Left ventricle myocardium superior (tissue), 1 donor: ENCODE data around the gene SPG11. TPM values are rescaled to one million over a fixed set of nuclear protein-coding genes. Genes with fewer than 3 reads are reported as not detected.
"Not testable (repeated sequence)": the region's sequence is repeated elsewhere in the genome, so short reads cannot be mapped to it uniquely, and the experiment has no call there.

Experiments used
- ATAC-seq: fragments of 200-7000 bp; cut with Tn5 transposase; one replicate; pipeline ENCODE4 v1.9.1; 2020; ENCODE audit warnings: mild to moderate bottlenecking, moderate library complexity
- DNase-seq: peaks from one replicate; pipeline ENCODE4 v3.0.0-alpha.2; 2020
- intact Hi-C: fragments of 100-400 bp; cut with micrococcal nuclease; formaldehyde crosslinking; loops from one replicate; pipeline ENCODE4 v1.11.0; 2022
- total RNA-seq: library from RNA; stranded (reverse); fragmentation: NEBNext Ultra II Directional; extraction: Animal tissue kit (Norgen Biotek cat#: 25700); gene quantifications from one replicate; pipeline ENCODE4 v1.2.1, GENCODE V29; 2021
- donor health status: DM: no; HTN: yes; CAD: no; lungs with severe emphysema.

SPG11 gene
- total RNA-seq, 1 donor from 2014 or later: 40.9 TPM

GRCh38 chr15:44641651-44642050, 21.8 kb downstream of the SPG11 start:
- intact Hi-C loops: no loop called here
- ATAC-seq: no peak
- no peak for DNase-seq

- intact Hi-C loops: no loop called here
- no peak for DNase-seq
- no peak for ATAC-seq
These were observed 26.5 kb downstream of the SPG11 start for GRCh38 chr15:44636976-44637375.

DNA sequence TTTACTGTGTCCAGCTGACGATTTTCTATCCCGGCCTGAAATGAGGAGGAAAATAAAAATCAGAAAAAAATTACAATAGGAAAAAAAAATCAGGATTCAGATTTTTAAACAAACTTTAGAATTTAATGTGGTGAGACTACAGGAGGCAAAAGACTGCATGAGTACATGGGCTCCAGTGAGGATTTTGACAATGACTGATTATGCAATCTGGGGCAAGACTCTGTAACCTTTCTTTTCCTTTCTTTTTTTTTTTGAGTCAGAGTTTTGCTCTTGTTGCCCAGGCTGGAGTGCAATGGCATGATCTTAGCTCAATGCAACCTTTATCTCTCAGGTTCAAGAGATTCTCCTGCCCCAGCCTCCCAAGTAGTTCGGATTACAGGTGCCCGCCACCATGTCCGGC, 29.9 kb downstream of the SPG11 start:
- intact Hi-C loops: no loop called here
- DNase-seq (no peak), ATAC-seq (no peak)

- ATAC-seq, intact Hi-C loops, DNase-seq: not testable (repeated sequence)
These were observed 38.2 kb downstream of the SPG11 start for GRCh38 chr15:44625286-44625685.

- DNase-seq (no peak), ATAC-seq (no peak)
- intact Hi-C loops: no loop called here
These were observed 40.3 kb downstream of the SPG11 start for GRCh38 chr15:44623178-44623577.

GRCh38 chr15:44620081-44620480, 43.4 kb downstream of the SPG11 start:
- DNase-seq (no peak), ATAC-seq (no peak)
- intact Hi-C loops: no loop called here

GRCh38 chr15:44616974-44617373, 46.5 kb downstream of the SPG11 start:
- peak; percentile 70 for ATAC-seq
- intact Hi-C loops: no loop called here

DNA sequence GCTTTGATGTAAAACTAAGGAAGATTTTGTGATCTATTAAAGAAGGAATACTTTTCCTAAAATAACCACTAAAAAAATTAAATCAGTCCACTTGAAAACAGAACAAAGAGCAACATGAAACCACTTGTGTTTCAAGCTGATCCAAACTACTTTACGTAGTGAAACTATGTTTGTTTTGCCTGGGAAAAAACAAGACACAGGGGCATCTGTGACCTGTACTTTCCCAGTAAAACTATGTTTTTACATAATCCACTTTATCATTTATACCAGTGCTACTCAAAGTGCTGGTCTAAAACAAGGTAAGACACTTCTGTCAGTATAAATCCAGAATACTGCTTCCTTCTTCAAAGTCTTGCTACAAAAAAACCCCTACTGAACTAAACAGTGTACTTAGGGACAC, 56.7 kb downstream of the SPG11 start:
- ATAC-seq: no peak
- intact Hi-C loops: no loop called here

More at GRCh38 chr15:44616974-44617373, 46.5 kb downstream of the SPG11 start:
- DNase-seq: no peak

DNA sequence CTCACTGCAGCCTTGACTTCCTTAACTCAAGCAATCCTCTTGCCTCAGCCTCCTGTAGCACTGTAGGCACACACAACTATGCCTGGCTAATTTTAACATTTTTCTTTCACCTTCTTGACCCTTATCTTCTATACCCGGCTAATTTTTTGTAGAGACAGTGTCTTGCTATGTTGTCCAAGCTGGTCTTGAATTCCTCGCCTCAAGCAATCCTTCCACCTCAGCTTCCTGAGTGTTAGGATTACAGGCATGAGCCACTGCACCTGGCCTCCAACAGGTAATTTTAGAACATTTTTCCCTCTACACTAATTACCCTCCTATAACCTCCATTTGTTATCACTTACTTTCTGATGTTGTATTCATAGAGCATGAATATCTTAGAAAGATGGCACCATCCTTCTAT, 60.3 kb downstream of the SPG11 start:
- no peak for ATAC-seq
- DNase-seq: no peak
- intact Hi-C loops: no loop called here

More for the DNA sequence above, 56.7 kb downstream of the SPG11 start:
- no peak for DNase-seq

DNA sequence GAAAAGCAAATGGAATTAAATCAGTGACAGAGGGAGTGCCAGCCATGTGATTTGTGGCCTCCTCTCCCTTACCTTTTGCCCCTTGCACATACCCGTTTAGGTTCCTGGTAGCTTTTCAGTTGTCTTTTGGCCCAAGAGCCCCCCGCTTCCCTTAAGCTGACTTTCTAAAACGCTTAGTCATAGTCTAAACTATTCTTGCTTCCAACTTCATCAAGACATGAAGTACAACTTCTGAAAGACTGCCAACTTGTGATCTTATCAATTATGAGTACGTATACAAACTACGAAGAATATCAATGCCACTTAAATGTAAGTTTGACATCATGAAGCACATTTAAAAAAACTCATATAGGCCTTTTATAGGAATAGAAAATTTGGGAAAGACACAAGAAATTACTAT, 64.6 kb downstream of the SPG11 start:
- DNase-seq: no peak
- ATAC-seq: no peak
- intact Hi-C loops: no loop called here

DNA sequence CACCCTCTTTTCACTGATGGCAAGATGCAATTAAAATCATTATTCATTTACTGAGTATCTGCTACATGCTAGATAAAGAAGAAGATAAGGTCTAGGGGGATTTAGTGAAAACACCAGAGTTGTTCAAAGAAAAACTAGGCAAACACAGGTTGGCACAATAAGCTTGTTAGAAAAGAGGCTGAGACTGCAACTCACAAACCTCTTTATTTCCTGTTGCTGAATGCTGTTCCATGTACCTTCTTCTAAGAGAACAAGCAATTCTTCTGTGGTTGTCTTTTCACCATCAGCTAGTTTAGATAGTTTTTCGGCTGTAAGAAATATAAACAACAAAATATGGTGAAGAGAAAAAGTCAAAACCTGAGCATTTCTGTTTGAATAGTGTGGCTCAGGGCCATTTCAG, 65.4 kb downstream of the SPG11 start:
- intact Hi-C loops: no loop called here
- ATAC-seq (no peak), DNase-seq (no peak)

DNA sequence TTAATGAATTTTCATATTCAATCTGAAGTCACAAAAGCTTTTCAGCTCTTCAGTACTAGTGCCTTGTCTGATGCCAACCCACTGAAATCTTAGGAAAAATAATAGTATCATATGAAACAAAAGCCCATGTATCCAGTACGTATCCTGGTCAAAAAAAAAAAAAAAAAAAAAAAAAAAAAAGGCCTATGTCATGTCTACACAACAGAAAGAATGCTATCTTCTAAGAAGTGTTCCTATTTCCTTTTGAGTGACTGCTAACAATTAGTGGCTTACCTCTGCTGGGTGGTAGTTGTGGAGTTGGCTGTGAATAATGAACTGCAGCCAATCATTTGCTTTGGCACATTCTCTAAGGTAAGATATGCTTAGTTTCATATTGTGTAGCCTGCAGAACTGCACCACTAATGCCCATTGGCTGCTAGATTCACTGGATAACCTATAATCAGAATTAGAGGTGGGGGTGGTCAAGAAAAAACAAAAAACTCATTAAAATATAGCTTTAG, 66.9 kb downstream of the SPG11 start:
- intact Hi-C loops: no loop called here
- no peak for DNase-seq
- ATAC-seq: peak; percentile 28

DNA sequence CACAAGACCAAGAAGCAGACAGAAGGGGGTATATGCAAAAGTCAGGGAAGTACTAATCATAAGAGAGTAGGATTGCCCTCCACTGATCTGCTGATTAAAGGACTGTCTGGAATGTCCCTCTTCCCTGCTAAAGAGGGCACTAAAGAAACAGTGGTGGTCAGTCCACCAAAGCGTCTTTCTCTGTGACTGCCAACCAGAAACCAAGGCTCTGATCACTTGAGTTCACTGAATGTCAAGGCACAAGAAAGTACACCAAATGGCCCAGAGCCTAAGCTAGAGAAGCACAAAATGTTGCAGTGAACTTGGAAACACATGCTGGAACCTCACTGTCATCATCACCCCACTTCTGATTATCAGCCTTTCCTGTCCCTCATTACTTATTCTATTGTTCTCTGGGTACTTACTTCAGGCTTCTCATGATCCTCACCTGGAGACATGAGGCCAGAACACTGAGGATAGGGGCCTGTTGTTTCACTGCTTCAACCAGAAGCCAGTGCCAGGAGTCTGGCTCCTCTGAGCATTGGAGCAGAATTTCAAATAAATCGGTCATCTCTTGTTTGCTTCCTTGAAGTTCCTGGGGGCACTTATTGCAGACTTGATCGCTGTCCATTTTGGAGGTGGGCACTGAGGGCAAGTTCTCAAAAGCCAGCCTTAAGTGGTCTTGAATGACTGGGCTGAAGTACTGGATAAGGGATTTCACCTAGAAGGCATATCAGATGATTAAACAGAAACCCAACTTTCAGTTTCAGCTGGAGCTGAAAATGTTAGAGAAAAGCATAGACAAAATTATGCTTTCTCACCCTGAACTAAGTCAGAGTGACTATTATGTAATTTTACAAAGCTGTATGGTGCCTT, 67.6 kb downstream of the SPG11 start:
- DNase-seq (no peak), ATAC-seq (no peak)
- intact Hi-C loops: no loop called here

DNA sequence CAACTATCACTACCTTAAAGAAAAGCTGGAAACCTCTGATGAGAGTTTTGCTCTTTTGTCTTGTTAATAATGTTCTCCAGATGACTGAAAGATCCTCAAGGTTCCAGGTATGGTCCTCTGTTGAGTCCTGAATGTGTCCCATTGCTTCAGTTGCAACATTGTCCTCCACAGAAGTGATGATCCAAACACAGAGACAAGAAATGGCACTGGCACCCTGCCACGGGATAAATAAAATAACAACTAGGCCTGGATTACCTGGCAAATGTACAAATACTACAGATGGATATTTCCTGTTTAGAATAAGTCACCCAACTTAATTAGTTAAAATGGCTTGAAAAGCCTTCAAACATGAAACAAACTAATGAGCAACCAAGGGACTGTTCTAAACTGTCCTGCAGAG, 68.2 kb downstream of the SPG11 start:
- ATAC-seq (no peak), DNase-seq (no peak)
- intact Hi-C loops: no loop called here

DNA sequence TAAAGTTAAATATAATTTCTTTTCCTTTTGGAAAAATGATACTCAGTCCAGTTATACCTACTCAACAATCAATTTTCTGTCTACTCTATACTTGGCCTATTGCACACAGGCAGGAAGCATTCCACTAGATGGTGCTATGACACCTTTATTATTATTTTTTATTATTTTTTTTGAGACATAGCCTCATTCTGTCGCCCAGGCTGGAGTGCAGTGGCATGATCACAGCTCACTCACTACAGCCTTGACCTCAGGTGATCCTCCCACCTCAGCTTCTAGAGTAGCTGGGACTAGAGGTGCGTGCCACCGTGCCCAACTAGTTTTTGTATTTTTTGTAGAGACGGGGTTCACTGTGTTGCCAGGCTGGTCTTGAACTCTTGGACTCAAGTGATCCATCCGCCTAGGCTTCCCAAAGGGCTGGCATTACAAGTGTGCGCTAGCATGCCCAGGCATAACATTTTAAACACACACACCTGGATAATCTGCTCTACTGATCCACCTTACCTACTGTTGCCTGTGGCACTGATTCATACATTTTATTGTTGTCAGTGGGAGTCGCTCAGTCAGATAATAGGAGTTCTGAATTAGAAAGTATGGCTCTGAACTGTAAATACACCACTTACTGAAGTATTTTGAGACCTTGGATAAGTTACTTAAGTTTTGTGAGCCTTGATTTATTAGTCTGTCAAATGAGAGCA, 70.3 kb downstream of the SPG11 start:
- DNase-seq (no peak), ATAC-seq (no peak)
- intact Hi-C loops: no loop called here

DNA sequence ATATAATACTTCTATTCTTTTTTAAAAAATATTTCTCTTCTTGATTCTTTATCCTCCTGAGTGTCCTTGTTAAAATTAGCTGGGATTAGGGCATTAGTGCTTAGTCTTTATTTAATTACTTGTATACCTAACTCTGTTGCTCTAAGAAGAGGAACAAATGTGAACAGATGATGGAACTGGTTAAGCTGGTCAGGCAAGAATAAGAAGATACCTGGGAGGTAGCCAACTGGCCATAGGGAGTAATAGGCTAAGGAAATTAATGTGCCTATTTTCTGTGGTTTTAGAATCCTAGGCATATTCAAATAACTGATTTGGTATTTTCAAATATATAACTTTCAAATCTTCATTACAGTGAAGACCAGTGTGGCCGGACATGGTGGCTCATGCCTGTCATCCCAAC, 72.1 kb downstream of the SPG11 start:
- intact Hi-C loops: no loop called here
- no peak for ATAC-seq
- no peak for DNase-seq

DNA sequence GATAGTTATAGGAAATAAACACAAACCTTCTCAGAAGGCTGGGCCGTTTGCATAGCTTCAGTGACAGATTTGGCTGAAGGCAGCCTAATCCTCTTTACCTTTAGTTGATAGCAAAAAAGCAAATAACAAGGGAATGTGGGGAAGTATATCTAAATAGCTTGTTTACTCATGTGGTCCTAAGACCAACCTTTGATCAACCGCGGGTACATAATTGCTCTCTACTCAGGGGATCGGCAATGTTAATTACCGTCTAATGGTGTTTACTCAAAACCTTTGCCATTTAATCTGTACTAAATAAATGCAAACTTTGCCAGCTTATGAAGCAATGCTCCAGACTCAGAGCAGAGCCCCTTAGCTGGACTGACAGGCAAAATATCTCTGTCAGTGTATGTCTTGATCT, 74.9 kb downstream of the SPG11 start:
- no peak for ATAC-seq
- intact Hi-C loops: loop anchor here (10.0 kb wide), 1 partner anchor 146 kb away; the partner anchor contains the start of gene TRIM69
- no peak for DNase-seq

DNA sequence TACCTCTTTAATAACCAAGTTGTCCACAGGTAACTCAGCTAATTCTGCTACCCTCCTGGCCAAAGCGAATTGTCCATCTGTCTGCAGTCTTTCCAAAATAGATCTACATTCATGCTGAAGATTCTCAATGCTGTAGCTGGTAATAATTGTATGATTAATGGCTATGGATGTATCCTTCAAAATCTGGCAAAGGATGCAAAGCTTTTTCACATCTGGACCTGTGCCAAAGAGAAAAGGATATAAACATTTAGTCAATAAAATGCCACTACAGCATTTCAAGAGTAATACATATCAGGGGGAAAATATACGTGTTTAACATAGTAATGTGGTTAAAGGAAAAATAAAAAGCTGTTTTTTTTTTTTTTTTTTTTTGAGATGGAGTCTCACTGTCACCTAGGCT, 77.8 kb downstream of the SPG11 start:
- no peak for ATAC-seq
- DNase-seq: no peak
- intact Hi-C loops: loop anchor here (10.0 kb wide), 1 partner anchor 149 kb away; the partner anchor contains the start of gene TRIM69

- DNase-seq: peak; percentile 57
- ATAC-seq: peak; percentile 78
- intact Hi-C loops: loop anchor here (10.0 kb wide), 1 partner anchor 151 kb away; the partner anchor contains the start of gene TRIM69
These were observed 79.2 kb downstream of the SPG11 start for GRCh38 chr15:44584162-44584749.

DNA sequence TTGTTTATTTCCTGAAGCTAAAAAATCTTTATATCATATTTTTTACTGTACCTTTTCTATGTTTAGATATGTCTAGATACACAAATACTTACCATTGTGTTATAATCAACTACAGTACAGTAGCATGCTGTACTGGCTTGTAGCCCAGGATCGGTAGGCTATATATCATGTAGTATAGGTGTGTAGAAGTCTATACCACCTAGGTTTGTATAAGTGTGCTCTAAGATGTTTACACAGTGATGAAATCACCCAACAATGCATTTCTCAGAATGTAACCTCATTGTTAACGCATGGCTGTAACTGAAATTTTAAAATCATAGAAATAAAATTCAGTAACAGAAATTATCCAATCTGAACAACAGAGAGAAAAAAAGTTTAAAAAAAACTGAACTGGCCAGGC, 83.4 kb downstream of the SPG11 start:
- ATAC-seq (no peak), DNase-seq (no peak)
- intact Hi-C loops: loop anchor here (10.0 kb wide), 1 partner anchor 155 kb away; the partner anchor contains the start of gene TRIM69
